DOHH2 (cell line): ENCODE data around the gene PSORS1C2.

Experiments used
- EZH2phosphoT487 ChIP-seq: fragments of 200-600 bp; sonication (generic); IDR thresholded peaks from 2 replicates; pipeline ENCODE4 v1.6.1; 2017; ENCODE audit warnings: borderline replicate concordance, mild to moderate bottlenecking, antibody characterized with exemption, low read length, moderate library complexity, mixed read lengths
- TF ChIP-seq, protein P1 (sequence below): fragments of 200-600 bp; sonication (generic); IDR thresholded peaks from one replicate; pipeline ENCODE4 v1.5.1; 2014; ENCODE audit warnings: antibody characterized with exemption, mild to moderate bottlenecking, low read depth, low read length; ENCODE audit not compliant: poor library complexity, severe bottlenecking

DNA sequence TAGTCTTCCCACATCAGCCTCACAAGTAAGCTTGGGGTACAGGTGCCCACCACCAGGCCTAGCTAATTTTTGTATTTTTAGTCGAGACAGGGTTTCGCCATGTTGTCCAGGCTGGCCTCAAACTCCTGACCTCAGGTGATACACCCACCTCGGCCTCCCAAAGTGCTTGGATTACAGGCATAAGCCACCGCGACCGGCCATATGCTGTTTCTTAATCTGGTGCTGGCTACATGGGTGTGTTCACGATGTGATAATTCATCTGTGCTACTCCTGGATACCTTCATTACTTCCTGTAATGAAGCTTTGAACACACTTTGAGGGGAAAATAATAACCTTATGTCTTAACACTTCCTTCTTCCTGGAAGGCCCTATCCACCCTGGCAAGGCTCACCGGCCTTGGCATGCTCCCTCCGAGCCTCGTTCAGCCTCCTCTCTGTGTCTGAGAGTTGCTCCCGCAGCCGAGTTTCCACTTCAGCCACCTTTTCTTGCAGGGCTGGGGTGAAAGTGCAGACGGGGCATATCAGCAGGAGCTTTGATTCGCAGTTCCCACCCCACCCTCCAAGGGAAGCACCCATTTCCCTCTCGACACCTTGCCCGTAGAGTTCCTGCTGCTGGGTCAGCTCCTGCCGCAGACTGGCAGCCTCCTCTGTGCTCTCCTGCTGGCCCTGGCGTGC is 5.6 kb upstream of the PSORS1C2 start:
- TF ChIP-seq, protein P1, sequence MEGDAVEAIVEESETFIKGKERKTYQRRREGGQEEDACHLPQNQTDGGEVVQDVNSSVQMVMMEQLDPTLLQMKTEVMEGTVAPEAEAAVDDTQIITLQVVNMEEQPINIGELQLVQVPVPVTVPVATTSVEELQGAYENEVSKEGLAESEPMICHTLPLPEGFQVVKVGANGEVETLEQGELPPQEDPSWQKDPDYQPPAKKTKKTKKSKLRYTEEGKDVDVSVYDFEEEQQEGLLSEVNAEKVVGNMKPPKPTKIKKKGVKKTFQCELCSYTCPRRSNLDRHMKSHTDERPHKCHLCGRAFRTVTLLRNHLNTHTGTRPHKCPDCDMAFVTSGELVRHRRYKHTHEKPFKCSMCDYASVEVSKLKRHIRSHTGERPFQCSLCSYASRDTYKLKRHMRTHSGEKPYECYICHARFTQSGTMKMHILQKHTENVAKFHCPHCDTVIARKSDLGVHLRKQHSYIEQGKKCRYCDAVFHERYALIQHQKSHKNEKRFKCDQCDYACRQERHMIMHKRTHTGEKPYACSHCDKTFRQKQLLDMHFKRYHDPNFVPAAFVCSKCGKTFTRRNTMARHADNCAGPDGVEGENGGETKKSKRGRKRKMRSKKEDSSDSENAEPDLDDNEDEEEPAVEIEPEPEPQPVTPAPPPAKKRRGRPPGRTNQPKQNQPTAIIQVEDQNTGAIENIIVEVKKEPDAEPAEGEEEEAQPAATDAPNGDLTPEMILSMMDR = no peak
- TF ChIP-seq EZH2phosphoT487 = no peak
